ENCODE measurements around the gene TOB1.

DNA sequence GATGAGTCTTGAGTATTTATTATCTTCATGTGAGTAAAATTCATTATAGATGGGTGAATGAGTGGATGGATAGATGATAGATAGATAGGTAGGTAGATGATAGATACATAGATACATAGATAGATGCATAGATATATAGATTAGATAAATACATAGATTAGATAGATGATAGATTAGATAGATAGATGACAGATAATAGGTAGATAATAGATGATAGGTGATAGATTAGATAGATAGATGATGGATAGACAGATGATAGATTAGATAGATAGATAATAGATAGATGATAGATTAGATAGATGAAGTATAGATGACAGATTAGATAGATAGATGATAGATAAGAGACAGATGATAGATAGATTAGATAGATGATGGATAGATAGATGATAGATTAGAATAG is 52.6 kb downstream of the TOB1 start:
- TF ChIP-seq, protein P1, sequence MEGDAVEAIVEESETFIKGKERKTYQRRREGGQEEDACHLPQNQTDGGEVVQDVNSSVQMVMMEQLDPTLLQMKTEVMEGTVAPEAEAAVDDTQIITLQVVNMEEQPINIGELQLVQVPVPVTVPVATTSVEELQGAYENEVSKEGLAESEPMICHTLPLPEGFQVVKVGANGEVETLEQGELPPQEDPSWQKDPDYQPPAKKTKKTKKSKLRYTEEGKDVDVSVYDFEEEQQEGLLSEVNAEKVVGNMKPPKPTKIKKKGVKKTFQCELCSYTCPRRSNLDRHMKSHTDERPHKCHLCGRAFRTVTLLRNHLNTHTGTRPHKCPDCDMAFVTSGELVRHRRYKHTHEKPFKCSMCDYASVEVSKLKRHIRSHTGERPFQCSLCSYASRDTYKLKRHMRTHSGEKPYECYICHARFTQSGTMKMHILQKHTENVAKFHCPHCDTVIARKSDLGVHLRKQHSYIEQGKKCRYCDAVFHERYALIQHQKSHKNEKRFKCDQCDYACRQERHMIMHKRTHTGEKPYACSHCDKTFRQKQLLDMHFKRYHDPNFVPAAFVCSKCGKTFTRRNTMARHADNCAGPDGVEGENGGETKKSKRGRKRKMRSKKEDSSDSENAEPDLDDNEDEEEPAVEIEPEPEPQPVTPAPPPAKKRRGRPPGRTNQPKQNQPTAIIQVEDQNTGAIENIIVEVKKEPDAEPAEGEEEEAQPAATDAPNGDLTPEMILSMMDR (conservative IDR thresholded peaks at IDR 0.05 in 1 of 2, IDR thresholded peaks at IDR 0.05 in 1 of 2; ENCODE audit: low read depth in 1 of 2, low read length in 2 of 2): no peak
- no peak for TF ChIP-seq EZH2 (IDR thresholded peaks at IDR 0.05; ENCODE audit: low read length, missing control alignments)

Measured in fibroblast of lung (primary cell).